SK-N-SH (cell line): ENCODE measurements around the gene ENOX1. TPM values are rescaled to one million over a fixed set of nuclear protein-coding genes. Genes with fewer than 3 reads are reported as not detected.

ENCODE experiments used
- CTCF ChIA-PET: fragments of 300-600, 350-600 bp; formaldehyde crosslinking; extraction: SDS; loops from one replicate; lab custom pipeline; 2021; lab: Yijun Ruan, JAX
- POLR2A ChIA-PET: fragments of 350-600 bp; sonication (Branson Sonifier 250); formaldehyde crosslinking; extraction: SDS; loops from one replicate; lab custom pipeline; 2020; ENCODE audit warnings: antibody characterized with exemption, inconsistent platforms; lab: Yijun Ruan, JAX
- DNase-seq: peaks from one replicate; pipeline ENCODE4 v3.0.0; 2012
- H2AFZ ChIP-seq: fragments of 200-600 bp; sonication (generic); 2 replicates; pipeline ENCODE4 v1.8.1; 2016; ENCODE audit warnings: antibody characterized with exemption, mild to moderate bottlenecking, low read depth
- H3F3A ChIP-seq: fragments of 200-600 bp; sonication (generic); replicated peaks from 2 replicates; pipeline ENCODE3; 2016; ENCODE audit warnings: antibody characterized with exemption, mild to moderate bottlenecking; ENCODE audit not compliant: insufficient read depth
- H3K27ac ChIP-seq, 2 experiments: fragments of 200-500 bp in 1 of 2; fragments of 200-600 bp in 1 of 2; sonication (Bioruptor generic) in 1 of 2; sonication (generic), shearing (Covaris generic) in 1 of 2; 2 replicates each; pipeline versions ENCODE4 v1.5.1 to v1.6.1; 2014 to 2016; ENCODE audit warnings: low read depth in 2 of 2, inconsistent platforms in 1 of 2, low read length in 1 of 2, mild to moderate bottlenecking in 1 of 2, mixed read lengths in 1 of 2
- H3K27me3 ChIP-seq: fragments of 200-600 bp; sonication (generic), shearing (Covaris generic); 2 replicates; pipeline ENCODE4 v1.6.1; 2016; ENCODE audit warnings: mixed run types; ENCODE audit not compliant: insufficient read depth
- H3K36me3 ChIP-seq, 2 experiments: fragments of 200-500 bp in 1 of 2; fragments of 200-600 bp in 1 of 2; sonication (Bioruptor generic) in 1 of 2; sonication (generic) in 1 of 2; replicated peaks in 1 of 2; 2 replicates each; pipeline versions ENCODE3 to v1.5.1; 2014 to 2016; ENCODE audit warnings: low read length in 1 of 2, mild to moderate bottlenecking in 1 of 2; ENCODE audit not compliant: insufficient read depth in 2 of 2, control insufficient read depth in 1 of 2
- H3K4me1 ChIP-seq, 2 experiments: fragments of 200-500 bp in 1 of 2; fragments of 200-600 bp in 1 of 2; sonication (Bioruptor generic) in 1 of 2; sonication (generic), shearing (Covaris generic) in 1 of 2; 2 replicates each; pipeline versions ENCODE4 v1.5.1 to v1.6.1; 2014 to 2016; ENCODE audit warnings: low read depth in 1 of 2, low read length in 1 of 2, mixed run types in 1 of 2; ENCODE audit not compliant: insufficient read depth in 2 of 2, control insufficient read depth in 1 of 2
- H3K4me2 ChIP-seq: fragments of 200-600 bp; sonication (generic), shearing (Covaris generic); 2 replicates; pipeline ENCODE4 v1.6.1; 2017; ENCODE audit warnings: mixed run types
- H3K4me3 ChIP-seq, 2 experiments: fragments of 200-500 bp in 1 of 2; fragments of 200-600 bp in 1 of 2; sonication (Bioruptor generic) in 1 of 2; sonication (generic), shearing (Covaris generic) in 1 of 2; 2 replicates each; pipeline versions ENCODE4 v1.5.1 to v1.8.1; 2014 to 2016; ENCODE audit warnings: low read depth in 2 of 2, inconsistent platforms in 1 of 2, low read length in 1 of 2, mild to moderate bottlenecking in 1 of 2, mixed read lengths in 1 of 2, moderate library complexity in 1 of 2
- H3K79me2 ChIP-seq: fragments of 200-600 bp; sonication (generic); 2 replicates; pipeline ENCODE4 v1.8.1; 2017; ENCODE audit warnings: mild to moderate bottlenecking; ENCODE audit not compliant: insufficient read depth
- H3K9ac ChIP-seq: fragments of 200-600 bp; sonication (generic); 2 replicates; pipeline ENCODE4 v1.6.1; 2017; ENCODE audit warnings: mixed run types
- H3K9me2 ChIP-seq: fragments of 200-600 bp; sonication (generic); 2 replicates; pipeline ENCODE4 v1.6.1; 2017; ENCODE audit warnings: mixed run types
- H3K9me3 ChIP-seq: fragments of 200-600 bp; sonication (generic); 2 replicates; pipeline ENCODE4 v1.6.1; 2017; ENCODE audit warnings: mixed run types, mild to moderate bottlenecking, moderate library complexity
- H4K20me1 ChIP-seq: fragments of 200-600 bp; sonication (generic); 2 replicates; pipeline ENCODE4 v1.6.1; 2017; ENCODE audit warnings: mild to moderate bottlenecking, mixed run types; ENCODE audit not compliant: insufficient read depth
- CHD2 ChIP-seq: fragments of 150-350 bp; IDR thresholded peaks from 2 replicates; pipeline ENCODE4 v1.6.1; 2018; ENCODE audit warnings: low read length; ENCODE audit not compliant: partially characterized antibody
- FOSL2 ChIP-seq: IDR thresholded peaks from 2 replicates; pipeline ENCODE4 v1.4.0; 2012; ENCODE audit warnings: low read depth, mild to moderate bottlenecking, moderate library complexity, borderline replicate concordance
- FOXJ3 ChIP-seq: sonication (generic); formaldehyde crosslinking; IDR thresholded peaks from 2 replicates; pipeline ENCODE4 v1.5.1; 2020; ENCODE audit warnings: mild to moderate bottlenecking, missing genetic modification reagents
- GATA2 ChIP-seq: sonication (generic); formaldehyde crosslinking; IDR thresholded peaks from 2 replicates; pipeline ENCODE4 v1.5.0; 2020; ENCODE audit warnings: mild to moderate bottlenecking, missing genetic modification reagents
- JUND ChIP-seq: IDR thresholded peaks from 2 replicates; pipeline ENCODE4 v1.4.0; 2012
- MXI1 ChIP-seq: IDR thresholded peaks from 2 replicates; pipeline ENCODE4 v1.6.1; 2012; ENCODE audit warnings: mild to moderate bottlenecking, low read depth, low read length, improper control_type of control experiment
- RAD21 ChIP-seq: IDR thresholded peaks from 2 replicates; pipeline ENCODE4 v1.6.1; 2012; ENCODE audit warnings: mild to moderate bottlenecking, low read length
- RCOR1 ChIP-seq: fragments of 150-350 bp; IDR thresholded peaks from 2 replicates; pipeline ENCODE4 v1.6.1; 2017; ENCODE audit warnings: antibody characterized with exemption, low read length
- RFX5 ChIP-seq: IDR thresholded peaks from 2 replicates; pipeline ENCODE4 v1.6.1; 2012; ENCODE audit warnings: mild to moderate bottlenecking, improper control_type of control experiment, low read length
- SIN3A ChIP-seq: IDR thresholded peaks from 2 replicates; pipeline ENCODE4 v1.6.1; 2012; ENCODE audit warnings: low read depth, mild to moderate bottlenecking, low read length, moderate library complexity, borderline replicate concordance
- TAF1 ChIP-seq: IDR thresholded peaks from 2 replicates; pipeline ENCODE4 v1.6.1; 2012; ENCODE audit warnings: low read depth, mild to moderate bottlenecking, low read length, moderate library complexity, borderline replicate concordance
- TEAD4 ChIP-seq: IDR thresholded peaks from 2 replicates; pipeline ENCODE4 v1.4.0; 2012; ENCODE audit warnings: mild to moderate bottlenecking, borderline replicate concordance; ENCODE audit not compliant: insufficient read depth
- YY1 ChIP-seq: IDR thresholded peaks from 2 replicates; pipeline ENCODE4 v1.4.0; 2012; ENCODE audit warnings: low read depth, mild to moderate bottlenecking
- WGBS: methylation state at CpG from one replicate; pipeline ENCODE4 v1.1.6; 2017; ENCODE audit warnings: low lambda C conversion rate; 5-methylcytosine and 5-hydroxymethylcytosine counted together
- polyA plus RNA-seq, 3 experiments: library from polyadenylated mRNA; depleted of rRNA; stranded (reverse); fragments of >200 nt; gene quantifications; 2 replicates each; pipeline ENCODE4 v1.2.3, GENCODE V29; 2012
- TF ChIP-seq, protein P1 (sequence below): fragments of 200-600 bp; sonication (generic); IDR thresholded peaks from 2 replicates; pipeline ENCODE4 v1.6.1; 2017; ENCODE audit warnings: antibody characterized with exemption, mild to moderate bottlenecking, moderate library complexity
- TF ChIP-seq, protein P2 (sequence below): fragments of 150-350 bp; IDR thresholded peaks from 2 replicates; pipeline ENCODE4 v1.6.1; 2017; ENCODE audit warnings: antibody characterized with exemption, low read length, low read depth, borderline replicate concordance
- TF ChIP-seq, protein P3 (sequence below): fragments of 150-350 bp; IDR thresholded peaks from 2 replicates; pipeline ENCODE4 v1.6.1; 2016; ENCODE audit warnings: mild to moderate bottlenecking, low read depth, low read length
- TF ChIP-seq, protein P4 (sequence below): IDR thresholded peaks from 2 replicates; pipeline ENCODE4 v1.4.0; 2012; ENCODE audit warnings: low read depth, borderline replicate concordance
- TF ChIP-seq, protein P5 (sequence below): IDR thresholded peaks from 2 replicates; pipeline ENCODE4 v1.4.0; 2012; ENCODE audit warnings: low read depth, borderline replicate concordance

Gene ENOX1
- polyA plus RNA-seq, 1 of the 3 experiments (the other 2 are of a cell fraction), result 5.8 TPM

DNA sequence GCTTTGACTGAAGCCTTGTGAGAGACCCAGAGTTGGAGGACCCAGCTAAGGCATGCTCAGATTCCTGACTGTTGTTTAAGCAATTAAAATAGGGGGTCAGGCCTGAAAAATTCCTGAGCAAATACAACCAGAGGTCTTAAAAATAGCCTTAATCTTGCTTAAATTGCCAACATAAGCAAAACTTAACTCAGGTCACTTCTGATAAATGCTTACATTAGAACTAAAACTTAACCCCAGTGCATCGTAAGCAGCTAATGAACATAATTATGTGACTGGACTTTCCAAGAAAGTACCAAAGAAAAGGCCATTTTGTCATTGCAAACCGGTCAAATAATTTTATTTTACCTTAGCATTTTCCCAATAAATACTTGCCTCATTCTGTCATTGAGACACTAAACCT is 294.5 kb downstream of the ENOX1 start:
- no peaks in the 10 kb centered on the region for H3K36me3 ChIP-seq
- no peak overlapping the region for H3K9ac ChIP-seq
- no peaks in the 10 kb centered on the region for H3K9me3 ChIP-seq
- peaks cover 0 to 4% of the 10 kb centered on the region in 2 experiments; a peak in 2 of 4 replicates for H3K4me1 ChIP-seq
- H4K20me1 ChIP-seq, result no peaks in the 10 kb centered on the region
- no peak for DNase-seq
- H3K79me2 ChIP-seq, result no peaks in the 10 kb centered on the region
- 88% methylated on average over 2 of the region's 2 CpGs for WGBS
- ChIA-PET POLR2A (no interaction called here), CTCF (no interaction called here)
- H3K27me3 ChIP-seq, result no peaks in the 10 kb centered on the region
- H3K4me2 ChIP-seq, result no peak overlapping the region
- no peak overlapping the region for H2AFZ ChIP-seq
- H3K9me2 ChIP-seq, result no peaks in the 10 kb centered on the region
- H3K27ac ChIP-seq, result no peak overlapping the region
- H3K4me3 ChIP-seq, result no peak overlapping the region
- no peak for TF ChIP-seq RFX5
- TF ChIP-seq MXI1, result no peak
- TF ChIP-seq, protein P1, sequence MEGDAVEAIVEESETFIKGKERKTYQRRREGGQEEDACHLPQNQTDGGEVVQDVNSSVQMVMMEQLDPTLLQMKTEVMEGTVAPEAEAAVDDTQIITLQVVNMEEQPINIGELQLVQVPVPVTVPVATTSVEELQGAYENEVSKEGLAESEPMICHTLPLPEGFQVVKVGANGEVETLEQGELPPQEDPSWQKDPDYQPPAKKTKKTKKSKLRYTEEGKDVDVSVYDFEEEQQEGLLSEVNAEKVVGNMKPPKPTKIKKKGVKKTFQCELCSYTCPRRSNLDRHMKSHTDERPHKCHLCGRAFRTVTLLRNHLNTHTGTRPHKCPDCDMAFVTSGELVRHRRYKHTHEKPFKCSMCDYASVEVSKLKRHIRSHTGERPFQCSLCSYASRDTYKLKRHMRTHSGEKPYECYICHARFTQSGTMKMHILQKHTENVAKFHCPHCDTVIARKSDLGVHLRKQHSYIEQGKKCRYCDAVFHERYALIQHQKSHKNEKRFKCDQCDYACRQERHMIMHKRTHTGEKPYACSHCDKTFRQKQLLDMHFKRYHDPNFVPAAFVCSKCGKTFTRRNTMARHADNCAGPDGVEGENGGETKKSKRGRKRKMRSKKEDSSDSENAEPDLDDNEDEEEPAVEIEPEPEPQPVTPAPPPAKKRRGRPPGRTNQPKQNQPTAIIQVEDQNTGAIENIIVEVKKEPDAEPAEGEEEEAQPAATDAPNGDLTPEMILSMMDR, result no peak
- no peak for TF ChIP-seq TAF1
- TF ChIP-seq, protein P2, sequence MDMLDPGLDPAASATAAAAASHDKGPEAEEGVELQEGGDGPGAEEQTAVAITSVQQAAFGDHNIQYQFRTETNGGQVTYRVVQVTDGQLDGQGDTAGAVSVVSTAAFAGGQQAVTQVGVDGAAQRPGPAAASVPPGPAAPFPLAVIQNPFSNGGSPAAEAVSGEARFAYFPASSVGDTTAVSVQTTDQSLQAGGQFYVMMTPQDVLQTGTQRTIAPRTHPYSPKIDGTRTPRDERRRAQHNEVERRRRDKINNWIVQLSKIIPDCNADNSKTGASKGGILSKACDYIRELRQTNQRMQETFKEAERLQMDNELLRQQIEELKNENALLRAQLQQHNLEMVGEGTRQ, result no peak
- TF ChIP-seq, protein P3, sequence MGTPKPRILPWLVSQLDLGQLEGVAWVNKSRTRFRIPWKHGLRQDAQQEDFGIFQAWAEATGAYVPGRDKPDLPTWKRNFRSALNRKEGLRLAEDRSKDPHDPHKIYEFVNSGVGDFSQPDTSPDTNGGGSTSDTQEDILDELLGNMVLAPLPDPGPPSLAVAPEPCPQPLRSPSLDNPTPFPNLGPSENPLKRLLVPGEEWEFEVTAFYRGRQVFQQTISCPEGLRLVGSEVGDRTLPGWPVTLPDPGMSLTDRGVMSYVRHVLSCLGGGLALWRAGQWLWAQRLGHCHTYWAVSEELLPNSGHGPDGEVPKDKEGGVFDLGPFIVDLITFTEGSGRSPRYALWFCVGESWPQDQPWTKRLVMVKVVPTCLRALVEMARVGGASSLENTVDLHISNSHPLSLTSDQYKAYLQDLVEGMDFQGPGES, result no peak
- no peak for TF ChIP-seq FOSL2
- TF ChIP-seq YY1, result no peak
- TF ChIP-seq JUND, result no peak
- no peak for TF ChIP-seq TEAD4
- no peaks in the 10 kb centered on the region for H3F3A ChIP-seq

DNA sequence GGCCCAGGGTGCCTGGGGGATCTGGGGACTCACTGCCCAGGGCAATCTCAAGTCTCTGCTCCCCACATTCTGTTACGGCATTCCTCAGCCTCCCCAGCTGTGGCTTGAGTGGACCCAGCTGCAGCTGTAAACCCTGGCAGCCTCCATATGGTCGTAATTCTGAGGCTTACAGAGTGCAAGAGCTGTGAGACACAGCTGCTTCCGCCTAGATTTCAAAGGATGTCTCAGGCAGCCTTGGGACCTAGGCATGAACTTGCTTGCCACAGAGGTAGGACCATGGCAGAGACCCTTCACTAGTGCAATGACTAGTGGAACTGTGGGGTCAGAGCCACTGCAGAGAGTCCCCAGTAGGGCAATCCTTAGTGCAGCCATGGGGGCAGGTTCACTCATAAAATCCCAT is 297.5 kb downstream of the ENOX1 start:
- CTCF ChIA-PET, result interaction anchor here (1.2 kb wide), 1 partner anchor 10 kb away, joined by 3 read pairs; no protein-coding TSS in a partner anchor
- no peaks in the 10 kb centered on the region for H3K36me3 ChIP-seq
- no peaks in the 10 kb centered on the region for H3K9me2 ChIP-seq
- no peaks in the 10 kb centered on the region for H3K27me3 ChIP-seq
- WGBS, result 100% methylated on average over 2 of the region's 3 CpGs
- peaks cover 0 to 6% of the 10 kb centered on the region in 2 experiments; a peak in 2 of 4 replicates for H3K4me1 ChIP-seq
- POLR2A ChIA-PET, result no interaction called here
- no peaks in the 10 kb centered on the region for H4K20me1 ChIP-seq
- H3K4me3 ChIP-seq, result no peak overlapping the region
- no peak overlapping the region for H3K9ac ChIP-seq
- no peak overlapping the region for H2AFZ ChIP-seq
- no peaks in the 10 kb centered on the region for H3K9me3 ChIP-seq
- no peak overlapping the region for H3K27ac ChIP-seq
- DNase-seq, result no peak
- no peaks in the 10 kb centered on the region for H3K79me2 ChIP-seq
- TF ChIP-seq, protein P4, sequence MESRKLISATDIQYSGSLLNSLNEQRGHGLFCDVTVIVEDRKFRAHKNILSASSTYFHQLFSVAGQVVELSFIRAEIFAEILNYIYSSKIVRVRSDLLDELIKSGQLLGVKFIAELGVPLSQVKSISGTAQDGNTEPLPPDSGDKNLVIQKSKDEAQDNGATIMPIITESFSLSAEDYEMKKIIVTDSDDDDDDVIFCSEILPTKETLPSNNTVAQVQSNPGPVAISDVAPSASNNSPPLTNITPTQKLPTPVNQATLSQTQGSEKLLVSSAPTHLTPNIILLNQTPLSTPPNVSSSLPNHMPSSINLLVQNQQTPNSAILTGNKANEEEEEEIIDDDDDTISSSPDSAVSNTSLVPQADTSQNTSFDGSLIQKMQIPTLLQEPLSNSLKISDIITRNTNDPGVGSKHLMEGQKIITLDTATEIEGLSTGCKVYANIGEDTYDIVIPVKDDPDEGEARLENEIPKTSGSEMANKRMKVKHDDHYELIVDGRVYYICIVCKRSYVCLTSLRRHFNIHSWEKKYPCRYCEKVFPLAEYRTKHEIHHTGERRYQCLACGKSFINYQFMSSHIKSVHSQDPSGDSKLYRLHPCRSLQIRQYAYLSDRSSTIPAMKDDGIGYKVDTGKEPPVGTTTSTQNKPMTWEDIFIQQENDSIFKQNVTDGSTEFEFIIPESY, result no peak
- TF ChIP-seq TEAD4 (no peak), RCOR1 (no peak), SIN3A (no peak), RAD21 (no peak), CHD2 (no peak), GATA2 (CRISPR knock-in tag) (no peak), FOXJ3 (no peak), RFX5 (no peak)
- TF ChIP-seq, protein P5, sequence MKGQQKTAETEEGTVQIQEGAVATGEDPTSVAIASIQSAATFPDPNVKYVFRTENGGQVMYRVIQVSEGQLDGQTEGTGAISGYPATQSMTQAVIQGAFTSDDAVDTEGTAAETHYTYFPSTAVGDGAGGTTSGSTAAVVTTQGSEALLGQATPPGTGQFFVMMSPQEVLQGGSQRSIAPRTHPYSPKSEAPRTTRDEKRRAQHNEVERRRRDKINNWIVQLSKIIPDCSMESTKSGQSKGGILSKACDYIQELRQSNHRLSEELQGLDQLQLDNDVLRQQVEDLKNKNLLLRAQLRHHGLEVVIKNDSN, result no peak
- no peak overlapping the region for H3K4me2 ChIP-seq
- H3F3A ChIP-seq, result no peaks in the 10 kb centered on the region
